ENCODE results near the gene SYNPO2.

DNA sequence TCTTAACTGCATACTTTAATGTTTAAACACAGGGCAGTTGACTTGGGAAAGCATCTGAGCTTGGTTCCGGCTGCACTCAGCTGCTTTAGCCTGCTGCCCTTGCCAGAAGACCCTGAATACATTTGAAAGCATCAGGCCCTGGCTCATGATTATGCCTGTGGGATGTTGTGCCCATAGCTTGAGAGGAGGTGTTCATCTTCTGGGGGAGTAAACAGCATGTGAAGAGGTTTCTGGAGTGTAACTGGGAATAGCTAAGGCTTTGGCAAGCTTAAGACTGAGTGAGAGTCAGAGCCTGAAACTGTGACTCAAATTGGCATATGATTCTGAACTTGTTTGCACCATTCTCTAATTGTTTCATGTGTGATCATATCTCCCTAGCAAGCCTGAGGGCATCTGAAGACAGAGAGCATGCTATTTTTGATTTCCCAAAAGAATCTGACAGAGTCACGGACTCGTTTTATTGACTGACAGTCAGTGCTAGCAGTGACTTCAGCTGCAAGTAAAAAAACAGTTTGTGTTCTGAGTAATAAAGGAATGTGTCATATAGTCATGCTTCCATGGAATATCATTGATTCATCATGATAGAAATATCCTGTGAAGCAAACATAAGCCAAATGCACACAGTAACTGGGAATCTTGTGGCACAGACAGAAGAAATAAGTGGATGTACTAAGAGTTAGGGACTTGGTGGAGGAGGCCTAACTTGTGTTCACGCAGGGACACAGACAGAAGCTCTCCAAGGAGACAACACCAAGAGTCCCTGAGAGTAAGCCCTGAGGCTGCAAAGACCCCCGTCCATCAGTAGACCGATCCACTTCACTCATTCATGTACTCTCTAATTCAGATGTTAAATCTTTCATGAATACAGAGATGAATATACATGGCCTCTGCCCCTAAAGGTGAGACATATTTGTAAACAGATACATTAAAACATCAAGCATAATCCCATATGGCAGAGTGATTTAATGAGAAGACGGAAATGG lies 100.7 kb downstream of the SYNPO2 start:
- no peak for TF ChIP-seq CTCF (conservative IDR thresholded peaks at IDR 0.05; ENCODE audit: low read length)
- no peak for TF ChIP-seq EZH2phosphoT487 (IDR thresholded peaks at IDR 0.05; ENCODE audit: borderline replicate concordance)

All from Loucy (cell line).